ENCODE results near the gene FBXO5. TPM values are rescaled to one million over a fixed set of nuclear protein-coding genes. Genes with fewer than 3 reads are reported as not detected.

The FBXO5 gene
- total and polyA plus RNA-seq, 12 donors: 1.2 to 19.2 (median 4.3) TPM

DNA sequence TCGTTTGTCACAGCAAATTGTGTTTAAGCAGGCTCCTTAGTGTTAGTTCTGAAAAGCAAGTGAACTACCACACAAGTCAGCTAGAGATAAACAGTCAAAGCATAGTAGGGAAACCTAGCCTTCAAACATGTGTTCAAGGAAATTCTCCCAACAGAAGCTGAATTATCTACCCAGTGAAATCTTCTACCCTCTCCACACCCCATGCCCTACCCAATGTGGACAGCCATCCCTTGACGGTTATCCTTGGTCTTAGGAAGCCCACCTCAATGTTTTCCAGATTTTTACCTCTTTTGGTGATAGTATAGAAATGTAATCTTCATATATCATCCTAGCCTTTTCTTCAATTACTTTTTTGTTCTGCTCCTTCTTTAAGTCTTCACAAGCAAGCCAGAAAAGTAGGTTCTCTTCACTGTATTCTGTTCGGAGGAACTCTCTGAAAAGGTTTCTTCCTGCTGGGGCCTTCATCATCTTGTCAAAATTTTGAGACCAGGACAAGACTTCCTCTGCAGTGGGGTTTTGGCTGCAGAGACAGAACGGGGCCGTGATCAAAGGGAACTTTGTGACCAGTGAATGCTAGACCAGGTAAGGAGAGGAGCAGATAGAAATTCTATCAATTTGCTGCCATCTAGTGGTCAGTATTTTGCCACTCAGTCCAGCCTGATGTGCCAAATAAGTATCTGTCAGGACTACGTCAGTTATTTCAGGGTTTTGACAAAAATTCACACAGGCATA lies 41.3 kb upstream of the FBXO5 start:
- Histone ChIP-seq H3K9me3 (replicated peaks in 1 of 3) (no peaks in the 10 kb centered on the region), H3K4me3 (no peak overlapping the region), H3K36me3 (replicated peaks in 1 of 2) (no peaks in the 10 kb centered on the region), H3K27me3 (no peaks in the 10 kb centered on the region), H3K4me1 (replicated peaks in 1 of 2) (peaks cover 0 to 5% of the 10 kb centered on the region in 2 donors), H3K27ac (no peak overlapping the region)
- intact Hi-C loops (cut with DNase I): loop anchor here (5.0 to 10.0 kb wide), 2 partner anchors 67 to 159 kb away; no protein-coding TSS in a partner anchor
- WGBS, 4 donors: 42 to 44% (median 42%) methylated on average over 6 of the region's 6 CpGs
- peak in 6 of 7 donors; percentile 19 to 63 (median 36) for DNase-seq
- TF ChIP-seq POLR2A (IDR thresholded peaks at IDR 0.05): no peak
- TF ChIP-seq, protein P1, sequence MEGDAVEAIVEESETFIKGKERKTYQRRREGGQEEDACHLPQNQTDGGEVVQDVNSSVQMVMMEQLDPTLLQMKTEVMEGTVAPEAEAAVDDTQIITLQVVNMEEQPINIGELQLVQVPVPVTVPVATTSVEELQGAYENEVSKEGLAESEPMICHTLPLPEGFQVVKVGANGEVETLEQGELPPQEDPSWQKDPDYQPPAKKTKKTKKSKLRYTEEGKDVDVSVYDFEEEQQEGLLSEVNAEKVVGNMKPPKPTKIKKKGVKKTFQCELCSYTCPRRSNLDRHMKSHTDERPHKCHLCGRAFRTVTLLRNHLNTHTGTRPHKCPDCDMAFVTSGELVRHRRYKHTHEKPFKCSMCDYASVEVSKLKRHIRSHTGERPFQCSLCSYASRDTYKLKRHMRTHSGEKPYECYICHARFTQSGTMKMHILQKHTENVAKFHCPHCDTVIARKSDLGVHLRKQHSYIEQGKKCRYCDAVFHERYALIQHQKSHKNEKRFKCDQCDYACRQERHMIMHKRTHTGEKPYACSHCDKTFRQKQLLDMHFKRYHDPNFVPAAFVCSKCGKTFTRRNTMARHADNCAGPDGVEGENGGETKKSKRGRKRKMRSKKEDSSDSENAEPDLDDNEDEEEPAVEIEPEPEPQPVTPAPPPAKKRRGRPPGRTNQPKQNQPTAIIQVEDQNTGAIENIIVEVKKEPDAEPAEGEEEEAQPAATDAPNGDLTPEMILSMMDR (IDR thresholded peaks at IDR 0.05): peak; percentile 53 to 83 (median 66)

DNA sequence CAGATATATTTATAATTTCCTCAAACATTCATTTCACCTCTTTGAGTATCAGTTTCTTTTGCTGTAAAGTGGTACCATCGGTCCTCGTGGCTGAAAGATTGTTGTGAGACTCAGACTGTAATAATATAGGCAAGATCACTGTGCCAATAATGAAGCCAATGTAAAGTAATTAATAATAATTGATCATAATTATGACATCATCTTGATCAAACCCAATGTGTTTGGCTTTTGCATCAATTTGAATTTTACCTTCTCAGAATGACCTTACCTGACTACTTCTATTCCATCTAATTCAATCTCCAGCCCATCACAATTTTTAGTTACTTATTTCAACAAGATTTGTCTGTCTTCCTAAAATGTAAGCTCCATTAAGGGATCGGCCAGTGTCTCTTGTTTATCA lies 35.5 kb upstream of the FBXO5 start:
- no peaks in the 10 kb centered on the region for H3K36me3 ChIP-seq (replicated peaks in 1 of 2)
- intact Hi-C loops (cut with DNase I): no loop called here
- 83 to 95% (median 93%) methylated on average over 3 of the region's 3 CpGs for WGBS, 4 donors
- H3K4me3 ChIP-seq: no peak overlapping the region
- no peaks in the 10 kb centered on the region for H3K4me1 ChIP-seq (replicated peaks in 1 of 2)
- H3K9me3 ChIP-seq (replicated peaks in 1 of 3): no peaks in the 10 kb centered on the region
- no peak overlapping the region for H3K27ac ChIP-seq
- no peak for TF ChIP-seq POLR2A (IDR thresholded peaks at IDR 0.05)
- TF ChIP-seq, protein P1 (IDR thresholded peaks at IDR 0.05): no peak
- H3K27me3 ChIP-seq: no peaks in the 10 kb centered on the region
- DNase-seq: no peak

DNA sequence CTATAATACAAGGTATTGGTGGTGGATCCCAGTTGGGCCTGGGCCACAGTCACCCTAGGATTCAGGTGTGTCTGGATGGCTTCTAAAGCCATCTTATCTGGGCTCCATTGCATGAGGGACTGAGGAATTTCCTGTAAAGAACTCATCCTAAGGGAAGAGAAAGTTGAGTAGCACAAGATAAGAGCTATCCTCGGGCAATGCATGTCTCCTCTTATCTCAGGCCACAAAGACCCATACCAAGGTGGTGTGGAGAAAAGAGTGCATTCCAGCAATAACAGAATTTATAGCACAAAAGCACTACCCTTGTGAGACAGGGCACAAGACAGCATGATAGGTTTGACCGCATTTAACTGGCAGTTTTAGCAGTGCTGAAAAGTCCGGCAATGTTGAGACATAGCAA lies 34.0 kb upstream of the FBXO5 start:
- Histone ChIP-seq H3K36me3 (replicated peaks in 1 of 2) (no peaks in the 10 kb centered on the region), H3K27me3 (no peaks in the 10 kb centered on the region), H3K4me3 (no peak overlapping the region), H3K4me1 (replicated peaks in 1 of 2) (no peaks in the 10 kb centered on the region), H3K27ac (no peak overlapping the region), H3K9me3 (replicated peaks in 1 of 3) (no peaks in the 10 kb centered on the region)
- TF ChIP-seq POLR2A (IDR thresholded peaks at IDR 0.05): no peak
- TF ChIP-seq, protein P1 (IDR thresholded peaks at IDR 0.05): no peak
- intact Hi-C loops (cut with DNase I): no loop called here
- WGBS, 4 donors: 76 to 88% (median 83%) methylated on average over 3 of the region's 3 CpGs
- no peak for DNase-seq

DNA sequence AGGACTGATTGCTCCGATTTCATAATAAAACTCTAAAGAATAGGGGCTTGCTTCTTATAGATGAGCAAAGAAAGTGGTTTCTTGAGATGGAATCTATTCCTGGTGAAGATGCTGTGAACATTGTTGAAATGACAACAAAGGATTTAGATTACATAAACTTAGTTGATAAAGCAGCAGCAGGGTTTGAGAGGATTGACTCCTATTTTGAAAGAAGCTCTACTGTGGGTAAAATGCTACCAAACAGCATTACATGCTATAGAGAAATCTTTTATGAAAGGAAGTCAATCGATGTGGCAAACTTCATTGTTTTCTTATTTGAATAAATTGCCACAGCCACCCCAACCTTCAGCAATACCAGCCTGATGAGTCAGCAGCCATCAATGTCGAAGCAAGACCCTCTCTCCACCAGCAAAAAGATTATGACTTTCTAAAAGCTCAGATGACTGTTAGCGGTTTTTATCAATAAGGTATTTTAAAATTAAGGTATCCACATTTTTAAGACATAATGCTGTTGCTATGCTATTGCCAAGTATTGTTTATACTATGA lies 32.3 kb upstream of the FBXO5 start:
- 63 to 68% (median 65%) methylated on average over 4 of the region's 4 CpGs for WGBS, 4 donors
- Histone ChIP-seq H3K27me3 (no peaks in the 10 kb centered on the region), H3K4me3 (no peak overlapping the region), H3K36me3 (replicated peaks in 1 of 2) (no peaks in the 10 kb centered on the region), H3K9me3 (replicated peaks in 1 of 3) (no peaks in the 10 kb centered on the region), H3K27ac (no peak overlapping the region), H3K4me1 (replicated peaks in 1 of 2) (no peaks in the 10 kb centered on the region)
- intact Hi-C loops (cut with DNase I): no loop called here
- DNase-seq: no peak
- TF ChIP-seq POLR2A (IDR thresholded peaks at IDR 0.05): no peak
- TF ChIP-seq, protein P1 (IDR thresholded peaks at IDR 0.05): no peak

Measured in adrenal gland (tissue), 12 donors.